EL (cell line): ENCODE results near the gene ZBTB16.

Experiments
- DNase-seq: peaks from one replicate; pipeline ENCODE4 v3.0.0-alpha.2; 2016

ZBTB16 gene

GRCh38 chr11:114109206-114110090, 49.9 kb downstream of the ZBTB16 start:
- no peak for DNase-seq

- no peak for DNase-seq
Measured at GRCh38 chr11:114110123-114110522, 50.6 kb downstream of the ZBTB16 start.

- DNase-seq: no peak
Measured at GRCh38 chr11:114110952-114111947, 51.7 kb downstream of the ZBTB16 start.

GRCh38 chr11:114115451-114115928, 56.0 kb downstream of the ZBTB16 start:
- no peak for DNase-seq

GRCh38 chr11:114116357-114116756, 56.8 kb downstream of the ZBTB16 start:
- DNase-seq: no peak

- no peak for DNase-seq
Measured at GRCh38 chr11:114116800-114117199, 57.3 kb downstream of the ZBTB16 start.

GRCh38 chr11:114120606-114121005, 61.1 kb downstream of the ZBTB16 start:
- DNase-seq: no peak

- DNase-seq: no peak
Measured at GRCh38 chr11:114121138-114121537, 61.6 kb downstream of the ZBTB16 start.

- no peak for DNase-seq
Measured at GRCh38 chr11:114121804-114122504, 62.4 kb downstream of the ZBTB16 start.

- no peak for DNase-seq
Measured at GRCh38 chr11:114122686-114123085, 63.2 kb downstream of the ZBTB16 start.

GRCh38 chr11:114123692-114124330, 64.3 kb downstream of the ZBTB16 start:
- DNase-seq: no peak

- DNase-seq: no peak
Measured at GRCh38 chr11:114124601-114125144, 65.2 kb downstream of the ZBTB16 start.

- no peak for DNase-seq
Measured at GRCh38 chr11:114125531-114125930, 66.0 kb downstream of the ZBTB16 start.

GRCh38 chr11:114125959-114126358, 66.4 kb downstream of the ZBTB16 start:
- no peak for DNase-seq

GRCh38 chr11:114128399-114128798, 68.9 kb downstream of the ZBTB16 start:
- no peak for DNase-seq

- no peak for DNase-seq
Measured at GRCh38 chr11:114129142-114129541, 69.6 kb downstream of the ZBTB16 start.

- no peak for DNase-seq
Measured at GRCh38 chr11:114129699-114130098, 70.2 kb downstream of the ZBTB16 start.

- no peak for DNase-seq
Measured at GRCh38 chr11:114130115-114130576, 70.6 kb downstream of the ZBTB16 start.

- DNase-seq: no peak
Measured at GRCh38 chr11:114130629-114131277, 71.2 kb downstream of the ZBTB16 start.

GRCh38 chr11:114131461-114131864, 72.0 kb downstream of the ZBTB16 start:
- DNase-seq: no peak

- DNase-seq: no peak
Measured at GRCh38 chr11:114132417-114132816, 72.9 kb downstream of the ZBTB16 start.
